Measurements from ENCODE around the gene RTN4R.
"Not testable (repeated sequence)": the region's sequence is repeated elsewhere in the genome, so short reads cannot be mapped to it uniquely, and the experiment has no call there.

The RTN4R gene

DNA sequence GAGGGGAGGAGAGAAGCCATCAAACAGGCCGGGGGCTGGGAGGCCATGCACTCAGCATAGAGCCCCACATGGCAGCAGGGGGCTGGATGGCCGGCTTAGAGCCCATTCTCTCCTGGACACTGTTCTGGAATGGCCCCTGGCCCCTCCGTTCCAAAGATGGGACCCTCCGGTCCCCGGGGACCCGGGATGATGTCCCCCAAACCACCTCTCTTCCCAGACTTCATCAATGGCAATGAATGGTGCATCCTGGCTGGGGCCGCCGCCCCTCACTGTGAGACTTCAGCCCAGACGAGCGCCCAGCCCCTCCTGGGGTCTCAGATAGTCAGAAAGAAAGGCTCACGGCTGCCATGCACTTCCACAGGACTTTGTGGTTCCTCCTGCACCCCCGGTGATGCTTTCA is 13.8 kb upstream of the RTN4R start:
- H3K27ac ChIP-seq, result no peak overlapping the region
- TF ChIP-seq CTCF (conservative IDR thresholded peaks at IDR 0.05), result no peak

GRCh38 chr22:20281473-20281872 is 13.4 kb upstream of the RTN4R start:
- not testable (repeated sequence) for H3K27ac ChIP-seq

DNA sequence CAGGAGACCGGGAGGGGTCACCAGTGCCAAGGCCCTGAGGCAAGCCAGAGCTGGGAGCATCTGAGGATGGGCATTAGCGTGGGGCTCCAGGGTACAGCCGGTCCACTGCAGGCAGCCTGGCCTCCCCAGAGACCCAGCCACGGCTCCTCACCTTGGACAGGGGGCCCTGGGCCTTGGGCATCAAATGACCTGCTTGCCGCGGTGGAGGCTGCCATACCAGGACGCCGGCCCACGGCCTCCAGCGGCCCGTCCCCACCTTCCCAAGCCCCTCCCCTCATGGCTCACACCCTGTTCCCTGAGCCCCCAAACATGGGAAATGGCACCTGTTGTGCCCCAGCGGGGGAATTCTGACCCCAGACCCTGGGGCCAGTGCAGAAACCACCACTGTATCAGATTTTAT is 12.7 kb upstream of the RTN4R start:
- H3K27ac ChIP-seq, result no peak overlapping the region
- TF ChIP-seq CTCF (conservative IDR thresholded peaks at IDR 0.05), result no peak

GRCh38 chr22:20280163-20280562 is 12.0 kb upstream of the RTN4R start:
- H3K27ac ChIP-seq, result not testable (repeated sequence)

GRCh38 chr22:20279662-20280134 is 11.6 kb upstream of the RTN4R start:
- TF ChIP-seq CTCF (conservative IDR thresholded peaks at IDR 0.05), result no peak
- H3K27ac ChIP-seq, result no peak overlapping the region

DNA sequence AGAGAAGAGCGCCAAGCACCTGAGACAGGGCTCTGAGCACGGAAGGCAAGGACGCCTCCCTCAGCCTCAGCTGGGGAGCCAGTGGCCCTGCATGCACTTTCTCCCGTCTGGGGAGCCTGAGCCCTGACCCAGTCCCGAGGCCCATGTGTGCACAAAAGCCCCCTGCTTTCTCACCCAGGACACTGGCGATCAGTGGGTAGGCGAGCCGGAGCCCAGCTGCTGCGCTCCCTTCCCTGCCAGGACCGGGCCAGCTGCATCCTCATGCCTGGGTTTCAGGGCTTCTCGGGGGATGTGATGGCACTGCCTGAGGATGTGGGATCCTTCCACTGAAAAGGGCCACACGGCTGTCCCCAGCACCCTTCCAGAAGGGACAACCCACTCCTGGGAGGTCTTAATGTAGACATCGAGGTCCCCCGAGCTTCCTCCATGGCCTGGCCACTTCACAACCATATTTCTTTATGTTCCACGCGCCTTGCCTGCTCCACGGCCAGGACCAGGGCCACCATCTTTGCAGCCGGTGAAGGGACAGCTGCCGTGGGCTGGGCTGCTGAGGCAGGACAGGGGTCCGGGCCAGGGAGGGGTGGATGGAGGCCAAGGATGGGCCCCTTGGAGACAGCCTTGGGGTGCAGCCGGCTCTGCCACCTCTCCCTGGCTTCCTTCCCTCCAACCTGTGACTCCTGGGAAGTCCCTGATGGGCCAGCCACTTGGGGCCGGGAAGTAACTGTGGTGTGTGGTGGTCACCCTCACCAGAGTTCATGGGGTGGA is 10.8 kb upstream of the RTN4R start:
- not testable (repeated sequence) for H3K27ac ChIP-seq

DNA sequence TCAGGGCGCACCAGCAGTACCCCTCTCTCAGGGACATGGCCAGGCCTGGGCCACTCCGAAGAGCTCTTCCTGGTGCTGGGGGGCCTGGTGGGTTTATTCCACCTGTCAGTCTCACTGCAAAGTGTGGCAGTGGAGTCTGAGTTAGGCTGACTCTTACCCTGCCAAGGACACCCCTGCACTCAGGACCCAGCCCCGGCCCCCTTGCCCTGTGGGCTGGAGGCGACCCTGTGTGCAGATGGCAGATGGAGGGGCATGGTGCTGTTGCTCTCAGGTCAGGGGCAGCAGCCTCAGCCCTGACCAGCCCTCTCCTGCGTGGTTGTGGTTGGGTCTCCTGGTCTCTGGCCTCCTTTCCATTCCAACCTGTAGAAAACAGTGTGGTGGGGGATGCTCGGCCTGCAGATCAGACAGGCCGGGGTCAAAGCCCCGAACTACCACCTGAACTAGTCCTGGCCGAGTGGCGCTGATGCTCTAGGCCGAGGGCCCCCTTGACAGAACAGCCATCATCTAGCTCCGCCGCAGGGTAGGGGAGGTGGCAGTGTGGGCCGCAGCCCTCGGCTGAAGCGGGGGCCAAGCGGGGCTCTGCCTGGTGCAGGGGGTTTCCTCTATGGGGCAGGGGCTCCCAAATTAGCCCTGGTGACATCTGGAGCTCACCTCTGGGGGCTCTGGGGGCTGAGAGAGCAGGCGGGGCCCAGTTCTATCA is 10.0 kb upstream of the RTN4R start:
- H3K27ac ChIP-seq, result not testable (repeated sequence)

- TF ChIP-seq CTCF (conservative IDR thresholded peaks at IDR 0.05), result no peak
- no peak overlapping the region for H3K27ac ChIP-seq
Observed at GRCh38 chr22:20276468-20276867, 8.3 kb upstream of the RTN4R start.

- no peak for TF ChIP-seq CTCF (conservative IDR thresholded peaks at IDR 0.05)
- H3K27ac ChIP-seq, result no peak overlapping the region
Observed at GRCh38 chr22:20275836-20276235, 7.7 kb upstream of the RTN4R start.

DNA sequence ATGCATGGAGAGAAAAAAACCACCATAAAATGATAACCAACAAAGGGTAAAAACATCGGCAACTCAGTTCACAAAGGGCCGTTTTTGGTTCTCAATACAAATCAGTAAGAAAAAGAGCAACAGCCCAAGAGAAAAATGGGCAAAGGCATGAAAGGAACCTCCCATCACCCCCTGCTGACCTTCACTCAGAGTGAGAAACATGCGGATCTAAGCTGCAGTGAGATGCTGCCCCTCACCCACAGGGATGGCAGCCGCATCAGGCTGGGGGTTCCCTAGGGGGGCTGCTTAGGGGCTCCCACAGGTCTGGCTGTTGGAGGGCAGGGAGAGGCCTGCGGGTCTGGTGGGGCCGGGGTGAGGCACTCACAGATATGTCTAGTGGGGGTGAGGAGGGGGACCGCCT is 7.2 kb upstream of the RTN4R start:
- not testable (repeated sequence) for H3K27ac ChIP-seq

GRCh38 chr22:20274374-20274773 is 6.3 kb upstream of the RTN4R start:
- not testable (repeated sequence) for H3K27ac ChIP-seq

Data from VCaP (cell line).